IPS-20b (cell line): ENCODE data around the gene TMUB1.

Experiments used
- H3K27ac ChIP-seq: one replicate; pipeline ENCODE4 v1.5.1; 2013; ENCODE audit warnings: low read length
- H3K27me3 ChIP-seq: 2 replicates; pipeline ENCODE4 v1.6.1; 2013; ENCODE audit warnings: mild to moderate bottlenecking, low read length, inconsistent platforms; ENCODE audit not compliant: insufficient read depth
- H3K36me3 ChIP-seq: 2 replicates; pipeline ENCODE4 v1.6.1; 2013; ENCODE audit warnings: low read depth, mild to moderate bottlenecking, inconsistent platforms, low read length, moderate library complexity; ENCODE audit not compliant: insufficient read depth
- H3K4me1 ChIP-seq: 2 replicates; pipeline ENCODE4 v1.6.1; 2013; ENCODE audit warnings: mild to moderate bottlenecking, control low read depth, inconsistent platforms, low read length, moderate library complexity; ENCODE audit not compliant: insufficient read depth
- H3K4me3 ChIP-seq: 2 replicates; pipeline ENCODE4 v1.5.1; 2013; ENCODE audit warnings: mild to moderate bottlenecking, low read length, inconsistent platforms
- H3K9ac ChIP-seq: 2 replicates; pipeline ENCODE4 v1.6.1; 2013; ENCODE audit warnings: low read depth, mild to moderate bottlenecking, inconsistent platforms, low read length, moderate library complexity
- H3K9me3 ChIP-seq: 2 replicates; pipeline ENCODE4 v1.6.1; 2013; ENCODE audit warnings: mild to moderate bottlenecking, low read depth, low read length, inconsistent platforms; ENCODE audit not compliant: insufficient read depth

TMUB1 gene

DNA sequence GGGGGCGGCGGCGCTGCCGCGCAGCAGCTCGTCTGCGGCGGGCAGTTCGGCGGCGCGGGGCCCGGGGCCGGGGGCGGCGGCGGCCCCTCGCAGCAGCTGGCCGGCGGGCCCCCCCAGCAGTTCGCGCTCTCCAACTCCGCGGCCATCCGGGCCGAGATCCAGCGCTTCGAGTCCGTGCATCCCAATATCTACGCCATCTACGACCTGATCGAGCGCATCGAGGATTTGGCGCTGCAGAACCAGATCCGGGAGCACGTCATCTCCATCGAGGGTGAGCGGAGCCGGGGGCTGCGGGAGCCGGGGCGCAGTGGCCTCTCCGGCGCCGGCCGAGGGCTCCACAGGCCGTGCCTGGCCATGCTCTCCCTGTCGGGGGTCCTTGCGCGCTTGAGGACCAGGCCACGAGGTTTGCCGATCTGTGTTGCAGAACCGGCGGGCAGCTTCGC, 3.5 kb upstream of the TMUB1 start:
- no peaks in the 10 kb centered on the region for H3K9me3 ChIP-seq
- H3K4me3 ChIP-seq = peak overlapping the region; percentile 84
- H3K27me3 ChIP-seq = peaks cover 52% of the 10 kb centered on the region
- H3K27ac ChIP-seq = peak overlapping the region; percentile 60
- H3K4me1 ChIP-seq = peaks cover 26% of the 10 kb centered on the region
- peak overlapping the region; percentile 81; the same call in 1 of the 2 replicates for H3K9ac ChIP-seq
- peaks cover 3% of the 10 kb centered on the region; the same call in 1 of the 2 replicates for H3K36me3 ChIP-seq

- peak within 1 kb of the TSS; percentile 72 for H3K27ac ChIP-seq
Measured at GRCh38 chr7:151085691-151086620, 2.7 kb upstream of the TMUB1 start, which contains the start of gene AGAP3. Gene AGAP3, plus strand, starts transcription at chr7:151086475. Its CDS starts 267 bp downstream, at chr7:151086742.

GRCh38 chr7:151085329-151085690, 2.0 kb upstream of the TMUB1 start:
- Histone ChIP-seq H3K9ac (peak overlapping the region; percentile 45; the same call in 1 of the 2 replicates), H3K27ac (no peak overlapping the region), H3K36me3 (no peaks in the 10 kb centered on the region), H3K9me3 (no peaks in the 10 kb centered on the region), H3K4me3 (peak overlapping the region; percentile 83), H3K27me3 (peaks cover 52% of the 10 kb centered on the region), H3K4me1 (peaks cover 26% of the 10 kb centered on the region)

More at GRCh38 chr7:151085691-151086620, 2.7 kb upstream of the TMUB1 start, which contains the start of gene AGAP3:
- peaks cover 52% of the 10 kb centered on the region for H3K27me3 ChIP-seq
- H3K9me3 ChIP-seq = no peaks in the 10 kb centered on the region
- H3K4me3 ChIP-seq = peak within 1 kb of the TSS; percentile 84
- H3K36me3 ChIP-seq = no peaks in the 10 kb centered on the region
- H3K9ac ChIP-seq = peak within 1 kb of the TSS; percentile 84
- H3K4me1 ChIP-seq = peaks cover 26% of the 10 kb centered on the region

DNA sequence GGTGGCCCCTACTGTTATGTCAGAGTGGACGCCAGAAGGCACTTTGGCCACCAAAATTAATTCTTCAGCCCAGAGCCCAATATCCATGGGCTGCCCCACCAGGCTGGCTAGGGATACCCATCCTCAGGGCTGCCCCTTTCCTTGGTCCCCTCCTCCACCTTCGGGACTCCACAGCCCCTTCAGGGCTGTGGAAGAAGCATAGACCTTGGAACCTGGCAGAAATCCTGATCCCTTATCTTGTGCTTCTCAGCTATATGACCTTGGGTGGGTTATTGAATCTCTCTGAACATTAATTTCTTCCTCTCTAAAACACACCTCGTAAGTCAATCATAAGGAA, 499 bp upstream of the TMUB1 start:
- H3K9ac ChIP-seq = peak overlapping the region; percentile 18; the same call in 1 of the 2 replicates
- no peaks in the 10 kb centered on the region for H3K36me3 ChIP-seq
- no peaks in the 10 kb centered on the region for H3K9me3 ChIP-seq
- H3K4me3 ChIP-seq = peak overlapping the region; percentile 75
- no peak overlapping the region for H3K27ac ChIP-seq
- H3K27me3 ChIP-seq = peaks cover 40% of the 10 kb centered on the region
- H3K4me1 ChIP-seq = peaks cover 21% of the 10 kb centered on the region

DNA sequence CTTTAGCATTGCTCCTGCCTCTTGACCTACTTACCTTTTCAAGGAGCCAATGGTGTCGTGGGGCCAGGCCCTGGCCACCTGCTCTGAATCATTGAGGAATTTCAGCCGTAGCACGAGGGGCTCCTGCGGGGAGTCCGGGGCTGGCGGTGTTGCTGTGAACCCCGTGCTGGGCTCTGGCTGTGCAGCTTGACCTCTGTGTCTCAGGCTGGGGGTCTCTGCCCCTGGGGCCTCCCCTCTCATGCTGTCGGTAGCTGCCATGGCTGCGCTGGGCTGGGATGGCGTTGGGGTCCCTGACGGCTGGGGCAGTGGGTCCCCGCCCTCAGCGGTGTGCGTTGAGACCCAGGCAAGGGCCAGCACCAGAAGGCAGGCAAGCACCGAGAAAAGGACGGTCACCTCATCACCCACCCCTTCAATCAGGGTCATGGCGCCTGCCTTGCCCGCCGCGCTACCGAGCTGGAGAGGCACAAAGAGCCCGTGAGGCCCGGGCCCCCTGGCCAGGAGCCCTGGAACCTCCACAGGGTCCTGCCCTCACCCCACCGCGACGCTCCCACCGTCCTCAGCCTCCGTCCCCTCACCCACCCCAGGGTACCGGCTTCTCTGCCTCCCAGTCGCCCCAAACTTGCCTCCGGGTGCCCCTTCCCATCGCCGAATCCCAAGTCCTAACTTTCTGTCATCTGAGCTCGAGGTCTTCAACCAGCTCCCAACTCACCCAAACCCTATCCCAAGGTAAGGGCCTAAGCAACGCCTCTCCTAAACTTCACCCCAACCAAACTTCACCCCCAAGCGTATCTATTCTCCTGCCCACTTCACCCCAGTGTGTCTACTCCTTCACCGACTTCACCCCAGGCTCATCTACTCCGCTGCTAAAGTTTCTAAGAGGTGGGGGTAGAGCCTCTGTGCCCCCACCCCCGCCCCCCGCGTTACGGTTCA, 887 bp downstream of the TMUB1 start:
- H3K9me3 ChIP-seq = no peaks in the 10 kb centered on the region
- no peak overlapping the region for H3K27ac ChIP-seq
- H3K4me1 ChIP-seq = peaks cover 12% of the 10 kb centered on the region
- no peaks in the 10 kb centered on the region for H3K36me3 ChIP-seq
- peaks cover 26% of the 10 kb centered on the region for H3K27me3 ChIP-seq
- peak overlapping the region; percentile 75 for H3K4me3 ChIP-seq
- peak overlapping the region; percentile 70 for H3K9ac ChIP-seq

DNA sequence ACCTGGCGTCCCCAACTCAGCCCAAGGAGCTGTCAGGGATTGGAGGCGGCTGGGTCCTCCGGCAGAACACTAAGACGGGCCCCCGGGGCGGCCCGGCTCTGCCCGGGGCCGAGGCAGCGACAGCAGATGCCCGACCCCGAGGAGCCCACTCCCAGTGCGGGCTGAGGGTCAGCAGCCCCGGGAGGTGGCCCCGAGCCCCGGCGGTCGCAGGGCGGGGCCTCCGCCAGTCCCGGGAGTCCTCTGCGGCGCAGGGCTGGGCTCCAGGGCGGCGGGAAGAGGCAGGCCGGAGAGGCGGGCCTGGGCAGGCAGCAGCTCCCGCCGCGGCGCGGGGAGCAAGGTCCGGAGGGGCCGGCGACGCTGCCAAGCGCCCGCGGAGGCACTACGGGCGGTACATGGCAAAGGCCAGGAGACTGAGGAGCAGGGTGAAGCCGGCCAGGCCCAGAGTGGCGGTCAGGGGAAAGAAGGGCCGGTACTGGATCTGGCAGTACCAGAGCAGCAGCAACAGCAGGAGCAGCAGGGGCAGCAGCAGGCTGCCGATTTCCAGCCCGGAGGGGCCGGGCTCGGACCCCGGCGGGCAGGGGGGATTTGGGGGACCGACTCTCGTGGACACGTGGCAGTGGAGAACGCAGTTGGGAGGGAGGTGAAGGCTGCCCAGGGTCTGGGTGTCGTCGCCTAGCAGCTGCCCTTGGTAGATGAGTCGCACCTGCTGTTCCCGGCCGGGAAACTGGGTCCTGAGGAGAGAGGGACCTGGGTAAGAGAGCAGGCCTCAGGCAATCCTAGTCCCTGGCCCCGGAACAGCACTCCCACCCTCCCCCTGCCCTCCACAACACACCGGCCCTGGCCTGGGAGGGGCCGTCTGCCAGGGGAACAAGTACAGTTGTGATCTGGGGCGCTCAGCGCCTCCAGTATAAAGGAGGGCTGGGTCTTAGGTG, 1.9 kb downstream of the TMUB1 start:
- H3K27ac ChIP-seq = no peak overlapping the region
- peak overlapping the region; percentile 94; the same call in 1 of the 2 replicates for H3K9ac ChIP-seq
- no peaks in the 10 kb centered on the region for H3K9me3 ChIP-seq
- H3K4me1 ChIP-seq = peaks cover 12% of the 10 kb centered on the region
- H3K27me3 ChIP-seq = peaks cover 20% of the 10 kb centered on the region
- peaks cover 3% of the 10 kb centered on the region for H3K36me3 ChIP-seq
- peak overlapping the region; percentile 84 for H3K4me3 ChIP-seq

GRCh38 chr7:151080522-151081169, 2.6 kb downstream of the TMUB1 start, which contains the start of gene FASTK:
Gene FASTK, minus strand, starts transcription at chr7:151080809. Its CDS starts 43 bp downstream, at chr7:151080766.
- H3K9me3 ChIP-seq = no peaks in the 10 kb centered on the region
- H3K4me1 ChIP-seq = peaks cover 12% of the 10 kb centered on the region
- H3K27ac ChIP-seq = peak within 1 kb of the TSS; percentile 71
- peaks cover 20% of the 10 kb centered on the region for H3K27me3 ChIP-seq
- peaks cover 10% of the 10 kb centered on the region for H3K36me3 ChIP-seq
- H3K4me3 ChIP-seq = peak within 1 kb of the TSS; percentile 84
- H3K9ac ChIP-seq = peak within 1 kb of the TSS; percentile 94

GRCh38 chr7:151080067-151080521, 3.2 kb downstream of the TMUB1 start:
- Histone ChIP-seq H3K36me3 (peaks cover 16% of the 10 kb centered on the region), H3K9me3 (no peaks in the 10 kb centered on the region), H3K4me1 (peaks cover 8% of the 10 kb centered on the region)

DNA sequence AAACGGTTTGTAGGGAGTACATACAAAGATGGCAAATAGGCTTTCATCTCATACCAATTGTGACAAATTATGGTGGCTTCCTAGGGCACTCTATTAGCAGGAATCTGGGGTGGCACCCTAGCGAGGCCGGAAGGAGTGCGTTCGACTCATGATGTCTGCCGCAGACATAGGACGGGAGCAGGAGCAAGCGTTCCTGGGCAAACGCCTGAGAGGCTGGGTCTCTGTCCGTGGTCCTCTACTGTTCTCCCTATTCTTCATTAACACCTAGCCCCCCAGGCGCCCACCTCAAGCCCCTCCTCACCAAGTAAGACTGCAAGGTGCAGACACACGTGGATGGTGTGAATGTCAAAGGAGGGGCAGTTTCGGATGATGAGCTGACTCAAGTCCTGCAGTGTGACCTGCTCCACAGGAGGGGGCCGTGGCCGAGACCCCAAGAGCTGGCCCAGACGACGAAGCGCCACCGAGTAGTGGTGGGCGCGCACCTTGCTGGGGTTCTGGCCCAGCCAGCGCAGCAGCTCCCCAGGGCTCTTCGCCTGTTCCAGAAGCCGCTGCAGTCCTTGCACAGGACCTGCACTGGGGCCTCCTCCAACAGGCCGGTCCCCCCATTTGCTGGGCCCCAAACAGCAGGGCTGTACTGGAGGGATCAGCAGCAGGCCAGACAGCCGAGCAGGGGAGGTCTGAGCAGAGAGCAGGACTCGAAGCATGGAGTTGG, 3.9 kb downstream of the TMUB1 start:
- H3K4me3 ChIP-seq = peak overlapping the region; percentile 84
- peak overlapping the region; percentile 94 for H3K9ac ChIP-seq
- H3K27ac ChIP-seq = no peak overlapping the region
- H3K36me3 ChIP-seq = peaks cover 23% of the 10 kb centered on the region
- peaks cover 8% of the 10 kb centered on the region for H3K27me3 ChIP-seq
- H3K9me3 ChIP-seq = no peaks in the 10 kb centered on the region
- peaks cover 5% of the 10 kb centered on the region for H3K4me1 ChIP-seq

More at GRCh38 chr7:151080067-151080521, 3.2 kb downstream of the TMUB1 start:
- H3K27me3 ChIP-seq = peaks cover 16% of the 10 kb centered on the region
- peak overlapping the region; percentile 71 for H3K27ac ChIP-seq
- peak overlapping the region; percentile 94 for H3K9ac ChIP-seq
- peak overlapping the region; percentile 84 for H3K4me3 ChIP-seq
